Myocyte (in vitro differentiated cells): ENCODE results near the gene PIP4K2C. TPM values are rescaled to one million over a fixed set of nuclear protein-coding genes. Genes with fewer than 3 reads are reported as not detected.
"Not testable (repeated sequence)": the region's sequence is repeated elsewhere in the genome, so short reads cannot be mapped to it uniquely, and the experiment has no call there.

Experiments
- DNase-seq: peaks from one replicate; pipeline ENCODE4 v3.0.0-alpha.2; 2012; ENCODE audit warnings: low read depth
- total RNA-seq: library from RNA; depleted of rRNA; stranded (reverse); fragments of >200 nt; gene quantifications from 2 replicates; pipeline ENCODE4 v1.2.3, GENCODE V29; 2014

The PIP4K2C gene
- total RNA-seq, 1 donor from 2014 or later, result 15.4 TPM

- no peak for DNase-seq
Measured at GRCh38 chr12:57584690-57585089, 6.3 kb upstream of the PIP4K2C start.

- DNase-seq, result no peak
Measured at GRCh38 chr12:57585156-57585555, 5.8 kb upstream of the PIP4K2C start.

GRCh38 chr12:57586128-57586527 is 4.9 kb upstream of the PIP4K2C start:
- DNase-seq, result no peak

GRCh38 chr12:57586832-57587429 is 4.1 kb upstream of the PIP4K2C start:
- DNase-seq, result no peak

- not testable (repeated sequence) for DNase-seq
Measured at GRCh38 chr12:57588951-57589610, 1.9 kb upstream of the PIP4K2C start.

GRCh38 chr12:57590479-57590863 is 521 bp upstream of the PIP4K2C start:
- no peak for DNase-seq

GRCh38 chr12:57591782-57592325 is 862 bp downstream of the PIP4K2C start:
- no peak for DNase-seq

GRCh38 chr12:57592551-57593165 is 1.7 kb downstream of the PIP4K2C start:
- DNase-seq, result no peak

GRCh38 chr12:57593187-57593586 is 2.2 kb downstream of the PIP4K2C start:
- no peak for DNase-seq

GRCh38 chr12:57600395-57600794 is 9.4 kb downstream of the PIP4K2C start:
- no peak for DNase-seq

GRCh38 chr12:57602544-57602943 is 11.6 kb downstream of the PIP4K2C start:
- DNase-seq, result no peak

- DNase-seq, result no peak
Measured at GRCh38 chr12:57603324-57603723, 12.3 kb downstream of the PIP4K2C start.

- peak; percentile 32 for DNase-seq
Measured at GRCh38 chr12:57603815-57604453, 12.9 kb downstream of the PIP4K2C start.

- peak; percentile 44 for DNase-seq
Measured at GRCh38 chr12:57604454-57604991, 13.5 kb downstream of the PIP4K2C start, which contains the start of gene DTX3. Gene DTX3 (plus strand): TSS chr12:57604824. CDS start chr12:57606518, 1,694 bp downstream.

- DNase-seq, result peak; percentile 53
Measured at GRCh38 chr12:57604992-57605810, 14.2 kb downstream of the PIP4K2C start.

GRCh38 chr12:57605811-57606311 is 14.9 kb downstream of the PIP4K2C start:
- DNase-seq, result no peak

- no peak for DNase-seq
Measured at GRCh38 chr12:57606399-57606798, 15.4 kb downstream of the PIP4K2C start.

- no peak for DNase-seq
Measured at GRCh38 chr12:57606821-57607220, 15.8 kb downstream of the PIP4K2C start.

GRCh38 chr12:57607958-57608663 is 17.1 kb downstream of the PIP4K2C start:
- DNase-seq, result no peak
